CD14-positive monocyte (primary cell): ENCODE data around the gene CRMP1. TPM values are rescaled to one million over a fixed set of nuclear protein-coding genes. Genes with fewer than 3 reads are reported as not detected.

ENCODE experiments used
- DNase-seq, 3 donors: peaks; one replicate each; pipeline ENCODE4 v3.0.0-alpha.2; 2011 to 2022
- H2AFZ ChIP-seq: 2 replicates; pipeline ENCODE4 v1.6.0; 2012; ENCODE audit warnings: mild to moderate bottlenecking, low read depth, low read length, inconsistent platforms; ENCODE audit not compliant: insufficient read depth, poor library complexity, severe bottlenecking
- H3K27ac ChIP-seq, 2 donors: 1 replicate in 1 of 2; 2 replicates in 1 of 2; pipeline ENCODE4 v1.5.1; 2012 to 2013; ENCODE audit warnings: low read length in 2 of 2, control low read depth in 1 of 2, inconsistent platforms in 1 of 2, low read depth in 1 of 2, mild to moderate bottlenecking in 1 of 2
- H3K27me3 ChIP-seq, 2 donors: one replicate each; pipeline versions ENCODE4 v1.6.0 to v1.6.1; 2011 to 2013; ENCODE audit warnings: low read length in 2 of 2; ENCODE audit not compliant: control insufficient read depth in 2 of 2, insufficient read depth in 2 of 2
- H3K36me3 ChIP-seq, 2 donors: replicated peaks in 1 of 2; 1 replicate in 1 of 2; 2 replicates in 1 of 2; pipeline versions ENCODE4 v1.5.1 to v1.6.1; 2012 to 2013; ENCODE audit warnings: low read length in 2 of 2, control low read depth in 1 of 2, inconsistent platforms in 1 of 2, mild to moderate bottlenecking in 1 of 2; ENCODE audit not compliant: insufficient read depth in 2 of 2, control insufficient read depth in 1 of 2
- H3K4me1 ChIP-seq, 2 donors: 1 replicate in 1 of 2; 2 replicates in 1 of 2; pipeline versions ENCODE4 v1.5.1 to v1.6.1; 2012 to 2013; ENCODE audit warnings: low read length in 2 of 2, control low read depth in 1 of 2, inconsistent platforms in 1 of 2, mild to moderate bottlenecking in 1 of 2, moderate library complexity in 1 of 2; ENCODE audit not compliant: insufficient read depth in 2 of 2, control insufficient read depth in 1 of 2
- H3K4me2 ChIP-seq: replicated peaks from 2 replicates; pipeline ENCODE3; 2012; ENCODE audit warnings: low read length, moderate library complexity, mild to moderate bottlenecking; ENCODE audit not compliant: poor library complexity, severe bottlenecking; ENCODE audit errors: extremely low read depth
- H3K4me3 ChIP-seq, 3 experiments: fragments of 200-600 bp in 1 of 3; sonication (generic) in 1 of 3; replicated peaks in 1 of 3; 1 replicate in 2 of 3; 2 replicates in 1 of 3; pipeline ENCODE4 v1.5.1; 2011 to 2013; ENCODE audit warnings: low read length in 3 of 3, mild to moderate bottlenecking in 3 of 3, control low read depth in 2 of 3, low read depth in 2 of 3, inconsistent platforms in 1 of 3, moderate library complexity in 1 of 3
- H3K79me2 ChIP-seq: 2 replicates; pipeline ENCODE4 v1.6.0; 2012; ENCODE audit warnings: mild to moderate bottlenecking, control low read depth, inconsistent platforms, low read length, moderate library complexity; ENCODE audit not compliant: insufficient read depth
- H3K9ac ChIP-seq: 2 replicates; pipeline ENCODE4 v1.6.0; 2017; ENCODE audit warnings: low read length, mild to moderate bottlenecking; ENCODE audit not compliant: insufficient read depth, poor library complexity, severe bottlenecking
- H3K9me3 ChIP-seq, 2 donors: replicated peaks in 1 of 2; 1 replicate in 1 of 2; 2 replicates in 1 of 2; pipeline versions ENCODE4 v1.5.1 to v1.6.1; 2012 to 2013; ENCODE audit warnings: low read length in 2 of 2, control low read depth in 1 of 2; ENCODE audit not compliant: control insufficient read depth in 1 of 2, insufficient read depth in 1 of 2
- H4K20me1 ChIP-seq: 2 replicates; pipeline ENCODE4 v1.6.0; 2012; ENCODE audit warnings: mild to moderate bottlenecking, low read length, control low read depth, moderate library complexity; ENCODE audit not compliant: insufficient read depth
- H3K27ac Mint-ChIP-seq, 7 donors: one replicate each; pipeline ENCODE4 v1.8.0; 2020; ENCODE audit warnings: mild to moderate bottlenecking in 7 of 7, mixed read lengths in 7 of 7, moderate library complexity in 6 of 7, inconsistent platforms in 2 of 7
- H3K27me3 Mint-ChIP-seq, 3 donors: one replicate each; pipeline ENCODE4 v1.8.0; 2021 to 2022; ENCODE audit warnings: low read depth in 3 of 3, mild to moderate bottlenecking in 3 of 3, mixed read lengths in 3 of 3, moderate library complexity in 3 of 3, inconsistent platforms in 1 of 3
- H3K36me3 Mint-ChIP-seq, 2 donors: one replicate each; pipeline ENCODE4 v1.8.0; 2020; ENCODE audit warnings: mixed read lengths in 2 of 2, inconsistent platforms in 1 of 2, mild to moderate bottlenecking in 1 of 2
- H3K4me1 Mint-ChIP-seq: one replicate; pipeline ENCODE4 v1.8.0; 2020; ENCODE audit warnings: mild to moderate bottlenecking, mixed read lengths
- H3K4me3 Mint-ChIP-seq, 2 donors: one replicate each; pipeline ENCODE4 v1.8.0; 2020; ENCODE audit warnings: mild to moderate bottlenecking in 2 of 2, mixed read lengths in 2 of 2, moderate library complexity in 1 of 2
- H3K9me3 Mint-ChIP-seq, 7 donors: one replicate each; pipeline ENCODE4 v1.8.0; 2020 to 2022; ENCODE audit warnings: mixed read lengths in 7 of 7, mild to moderate bottlenecking in 6 of 7, moderate library complexity in 6 of 7, inconsistent platforms in 2 of 7
- CTCF ChIP-seq: fragments of 200-600 bp; IDR thresholded peaks from one replicate; pipeline ENCODE4 v1.8.0; 2022; ENCODE audit warnings: antibody characterized with exemption, mild to moderate bottlenecking
- WGBS: methylation state at CpG from one replicate; pipeline ENCODE4 v1.1.5; 2013; ENCODE audit warnings: missing lambda C conversion rate; ENCODE audit not compliant: insufficient coverage; 5-methylcytosine and 5-hydroxymethylcytosine counted together
- intact Hi-C, 2 donors: fragments of 100-400 bp; cut with micrococcal nuclease; formaldehyde crosslinking; loops; one replicate each; pipeline versions ENCODE4 v1.15.0 to v1.15.1; 2023
- polyA plus RNA-seq, 3 donors: library from polyadenylated mRNA; depleted of rRNA in 1 of 3; unstranded in 2 of 3; stranded (reverse) in 1 of 3; fragments of 300-500 nt in 2 of 3; fragments of >200 nt in 1 of 3; fragmentation: Illumina TruSeq in 2 of 3; gene quantifications; 1 replicate in 2 of 3; 2 replicates in 1 of 3; pipeline ENCODE4 v1.2.3, GENCODE V29; 2012 to 2021

Gene CRMP1
- polyA plus RNA-seq, 3 donors = not detected

- no peak overlapping the region for H2AFZ ChIP-seq
- no peak overlapping the region for H3K9ac ChIP-seq
- 45% methylated on average over 5 of the region's 5 CpGs for WGBS
- H4K20me1 ChIP-seq = no peaks in the 10 kb centered on the region
- DNase-seq = no peak
- H3K9me3 Mint-ChIP-seq = peaks cover 0 to 13% (median 6%) of the 10 kb centered on the region in 7 donors
- no peaks in the 10 kb centered on the region for H3K4me1 Mint-ChIP-seq
- H3K4me3 ChIP-seq = no peak overlapping the region
- no peaks in the 10 kb centered on the region for H3K36me3 Mint-ChIP-seq
- no peak for TF ChIP-seq CTCF
- H3K27ac ChIP-seq = no peak overlapping the region
- no peak overlapping the region for H3K4me2 ChIP-seq
- no peaks in the 10 kb centered on the region for H3K4me1 ChIP-seq
- intact Hi-C loops = no loop called here
- H3K27me3 Mint-ChIP-seq = peaks cover 9 to 19% (median 15%) of the 10 kb centered on the region in 3 donors
- H3K36me3 ChIP-seq = no peaks in the 10 kb centered on the region
- no peaks in the 10 kb centered on the region for H3K79me2 ChIP-seq
- H3K27me3 ChIP-seq = peaks cover 0 to 3% of the 10 kb centered on the region in 2 donors
- H3K27ac Mint-ChIP-seq = peak overlapping the region in 1 of 7 donors; percentile 18
- H3K9me3 ChIP-seq = peaks cover 0 to 2% of the 10 kb centered on the region in 2 donors
- peak overlapping the region in 1 of 2 donors; percentile 3 for H3K4me3 Mint-ChIP-seq
Measured at GRCh38 chr4:5906191-5906590, 13.3 kb upstream of the CRMP1 start.

- Histone ChIP-seq H3K4me2 (no peak overlapping the region), H4K20me1 (no peaks in the 10 kb centered on the region), H3K9me3 (no peaks in the 10 kb centered on the region), H2AFZ (no peak overlapping the region), H3K4me1 (no peaks in the 10 kb centered on the region), H3K27me3 (peaks cover 0 to 3% of the 10 kb centered on the region in 2 donors), H3K9ac (no peak overlapping the region), H3K4me3 (no peak overlapping the region), H3K79me2 (no peaks in the 10 kb centered on the region), H3K27ac (no peak overlapping the region), H3K36me3 (no peaks in the 10 kb centered on the region)
- Mint-ChIP-seq H3K27ac (no peak overlapping the region), H3K27me3 (peaks cover 9 to 19% (median 15%) of the 10 kb centered on the region in 3 donors), H3K4me3 (peak overlapping the region in 1 of 2 donors; percentile 3), H3K36me3 (no peaks in the 10 kb centered on the region), H3K9me3 (peaks cover 0 to 9% (median 5%) of the 10 kb centered on the region in 7 donors), H3K4me1 (no peaks in the 10 kb centered on the region)
- WGBS = 5% methylated on average over 7 of the region's 8 CpGs
- DNase-seq = no peak
- intact Hi-C loops = no loop called here
- TF ChIP-seq CTCF = no peak
Measured at GRCh38 chr4:5905714-5906113, 12.8 kb upstream of the CRMP1 start.
